GM18909 (cell line): ENCODE results near the gene POU5F1.

Experiments used
- ATAC-seq: cut with Tn5 transposase; IDR thresholded peaks from one replicate; pipeline ENCODE4 v1.9.1; 2021; ENCODE audit warnings: mild to moderate bottlenecking; ENCODE audit not compliant: unreplicated experiment, poor library complexity

The POU5F1 gene

GRCh38 chr6:31118178-31118577 lies 52.3 kb downstream of the POU5F1 start:
- no peak for ATAC-seq

DNA sequence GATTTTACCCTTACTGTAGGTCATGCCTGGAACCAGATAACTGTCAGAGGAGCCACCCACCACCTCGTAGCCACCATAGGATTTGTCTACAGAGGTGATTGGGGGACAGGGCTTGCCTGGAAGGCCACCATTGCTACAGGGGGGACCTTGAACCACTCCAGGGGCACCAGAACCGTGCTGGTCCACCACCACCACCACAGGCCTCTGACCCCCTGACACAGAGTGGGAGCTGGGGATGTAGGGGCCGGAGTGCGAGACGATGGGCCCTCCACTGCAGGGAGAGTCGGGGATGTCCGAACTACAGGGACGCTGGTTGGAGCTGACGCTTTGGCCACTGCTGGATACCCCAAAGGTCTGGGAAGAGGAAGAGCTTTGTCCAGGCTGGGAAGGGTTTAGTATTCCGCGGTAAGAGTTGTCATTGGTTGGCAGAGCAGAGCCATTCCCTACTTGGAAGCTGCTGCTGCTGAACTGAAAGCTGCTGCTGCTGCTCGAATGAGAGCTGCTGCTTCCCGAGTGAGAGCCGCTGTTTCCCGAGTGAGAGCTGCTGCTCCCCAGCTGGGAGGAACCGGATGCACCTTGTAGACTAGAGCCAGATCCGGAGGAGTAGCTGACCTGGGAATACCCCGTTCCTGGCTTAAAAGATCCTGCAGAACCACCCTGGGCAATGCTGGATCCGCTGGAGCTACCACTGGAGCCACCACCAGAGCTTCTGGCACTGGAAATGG lies 53.7 kb downstream of the POU5F1 start:
- ATAC-seq, result no peak

GRCh38 chr6:31115941-31116560 lies 54.4 kb downstream of the POU5F1 start:
- ATAC-seq, result no peak

DNA sequence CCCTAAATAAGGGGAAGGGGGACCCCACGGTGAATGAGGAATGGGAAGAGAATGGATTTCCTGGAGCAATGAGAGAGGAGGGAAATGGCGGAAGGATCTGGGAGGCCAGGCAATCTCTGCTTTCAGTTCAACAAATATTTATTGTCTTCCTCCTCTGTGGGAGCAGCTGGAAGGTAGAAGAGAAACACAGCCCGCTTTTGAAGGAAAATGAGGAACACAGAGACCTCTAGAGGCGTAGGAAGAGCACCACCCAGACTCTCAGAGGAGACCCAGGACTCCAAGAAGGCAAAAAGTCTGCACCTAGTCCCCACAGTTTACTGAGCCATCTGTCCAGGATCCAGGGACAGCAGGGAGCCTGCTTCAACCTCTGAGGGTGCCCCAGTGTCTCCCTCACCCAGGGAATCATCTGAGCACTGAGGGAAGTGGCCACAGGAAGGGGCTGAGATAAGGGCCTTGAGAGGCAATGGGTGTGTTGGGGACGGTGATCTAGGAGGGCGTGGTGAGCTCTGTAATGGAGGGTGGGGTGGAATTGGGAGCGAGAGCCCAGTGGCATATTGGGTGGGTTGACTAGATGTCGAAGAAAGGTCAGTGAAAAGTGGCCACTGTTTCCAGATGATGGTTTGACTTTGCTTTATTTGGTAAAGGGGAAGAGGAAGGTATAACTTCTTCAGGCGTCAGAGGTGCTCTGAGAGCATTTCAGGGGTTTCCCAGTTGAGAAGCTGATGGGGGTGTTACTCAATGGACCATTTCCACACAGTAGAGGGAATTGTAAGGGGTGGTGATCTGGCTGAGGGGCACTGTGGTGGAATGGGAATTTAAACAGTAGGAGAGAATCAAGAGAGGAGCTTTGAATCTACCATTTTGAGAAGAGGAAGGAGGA lies 55.3 kb downstream of the POU5F1 start:
- ATAC-seq, result no peak

DNA sequence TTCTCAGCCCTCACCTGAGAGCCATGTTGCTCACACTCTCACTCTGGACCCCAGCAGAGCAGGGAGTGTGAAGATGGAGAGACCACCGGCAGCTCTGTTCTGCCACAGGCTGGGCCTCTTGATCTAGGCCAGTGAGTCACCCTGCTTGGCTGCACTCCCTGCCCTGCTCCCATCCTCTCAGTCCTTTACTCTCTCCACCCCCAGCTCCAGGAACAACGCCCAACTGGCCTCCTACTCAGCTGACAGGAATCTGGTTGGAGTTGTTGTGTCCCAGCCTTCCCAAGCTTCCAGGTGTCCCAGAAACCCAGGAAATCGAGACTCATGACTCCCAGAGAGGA lies 56.0 kb downstream of the POU5F1 start, which contains the start of gene PSORS1C1:
Gene PSORS1C1 (plus strand): TSS at position 260 of the 338 bp plus-strand sequence. CDS start 14,833 bp downstream, outside the sequence.
- no peak for ATAC-seq
